Prostate gland (tissue), 2 donors: ENCODE measurements around the gene XRCC4.

ENCODE experiments used
- POLR2A ChIP-seq: fragments of 450-650 bp; IDR thresholded peaks from one replicate; pipeline ENCODE4 v1.6.1; 2016; ENCODE audit warnings: antibody characterized with exemption, mild to moderate bottlenecking
- TF ChIP-seq, protein P1 (sequence below), 4 experiments: fragments of 200-600 bp in 2 of 4; fragments of 450-650 bp in 2 of 4; sonication (generic) in 2 of 4; IDR thresholded peaks; 1 replicate in 3 of 4; 2 replicates in 1 of 4; pipeline ENCODE4 v1.5.1; 2016 to 2019; ENCODE audit warnings: antibody characterized with exemption in 4 of 4, mild to moderate bottlenecking in 2 of 4, moderate library complexity in 2 of 4

DNA sequence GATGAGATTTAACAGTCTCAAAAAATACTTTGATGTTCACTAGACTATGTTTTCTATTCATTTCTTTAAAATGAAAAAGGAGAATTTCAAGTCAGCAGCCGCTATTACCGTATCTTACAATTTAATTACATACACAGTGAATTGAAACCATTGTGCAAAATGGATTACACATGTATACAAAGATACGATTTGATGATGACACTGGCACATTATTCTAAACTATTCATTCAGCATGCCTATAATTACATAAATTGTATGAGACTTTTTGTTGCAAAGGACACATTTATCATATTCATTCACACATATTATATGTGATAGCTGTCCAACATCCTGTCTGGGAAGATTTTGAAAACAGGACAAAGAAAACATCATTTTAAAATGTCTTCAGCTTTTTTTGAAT, 275.9 kb downstream of the XRCC4 start:
- TF ChIP-seq, protein P1, sequence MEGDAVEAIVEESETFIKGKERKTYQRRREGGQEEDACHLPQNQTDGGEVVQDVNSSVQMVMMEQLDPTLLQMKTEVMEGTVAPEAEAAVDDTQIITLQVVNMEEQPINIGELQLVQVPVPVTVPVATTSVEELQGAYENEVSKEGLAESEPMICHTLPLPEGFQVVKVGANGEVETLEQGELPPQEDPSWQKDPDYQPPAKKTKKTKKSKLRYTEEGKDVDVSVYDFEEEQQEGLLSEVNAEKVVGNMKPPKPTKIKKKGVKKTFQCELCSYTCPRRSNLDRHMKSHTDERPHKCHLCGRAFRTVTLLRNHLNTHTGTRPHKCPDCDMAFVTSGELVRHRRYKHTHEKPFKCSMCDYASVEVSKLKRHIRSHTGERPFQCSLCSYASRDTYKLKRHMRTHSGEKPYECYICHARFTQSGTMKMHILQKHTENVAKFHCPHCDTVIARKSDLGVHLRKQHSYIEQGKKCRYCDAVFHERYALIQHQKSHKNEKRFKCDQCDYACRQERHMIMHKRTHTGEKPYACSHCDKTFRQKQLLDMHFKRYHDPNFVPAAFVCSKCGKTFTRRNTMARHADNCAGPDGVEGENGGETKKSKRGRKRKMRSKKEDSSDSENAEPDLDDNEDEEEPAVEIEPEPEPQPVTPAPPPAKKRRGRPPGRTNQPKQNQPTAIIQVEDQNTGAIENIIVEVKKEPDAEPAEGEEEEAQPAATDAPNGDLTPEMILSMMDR (IDR thresholded peaks at IDR 0.05), result no peak
- TF ChIP-seq POLR2A, result no peak
